ENCODE measurements around the gene RBM27. TPM values are rescaled to one million over a fixed set of nuclear protein-coding genes. Genes with fewer than 3 reads are reported as not detected.

RBM27 gene
- 20.3 and 28.5 TPM in 2 replicates for total RNA-seq

GRCh38 chr5:146203011-146203871 lies at the start of gene RBM27:
Gene RBM27, plus strand, starts transcription at chr5:146203605. Its CDS starts 161 bp downstream, at chr5:146203766.

Other genes starting within 250 kb of the RBM27 start
- 0.18 and 0.38 TPM in 2 replicates for gene PLAC8L1, start 98.0 kb upstream of the RBM27 start, total RNA-seq
- 148 and 197 TPM in 2 replicates for gene LARS1, start 21.0 kb upstream of the RBM27 start, total RNA-seq
- under 0.01 TPM in 1 of 2 replicates, not detected in the other for gene POU4F3, start 135.2 kb downstream of the RBM27 start, total RNA-seq
- 29.3 and 38.4 TPM in 2 replicates for gene TCERG1, start 243.7 kb downstream of the RBM27 start, total RNA-seq